ENCODE data around the gene RHOT2. TPM values are rescaled to one million over a fixed set of nuclear protein-coding genes. Genes with fewer than 3 reads are reported as not detected.

Gene RHOT2
- total and polyA plus RNA-seq, 2 of the 8 experiments (the other 6 are each of a cell fraction or from before 2014, with no cell fraction given), result 149 to 194 TPM

- no peak for FAIRE-seq
- H3K4me2 ChIP-seq (ENCODE audit: insufficient read depth in 1 of 2, low read depth in 2 of 2, low read length in 2 of 2), result no peak overlapping the region; a peak in 1 of 4 replicates
Observed at GRCh38 chr16:718922-719321, 51.0 kb downstream of the RHOT2 start.

More at GRCh38 chr16:718922-719321, 51.0 kb downstream of the RHOT2 start:
- TF ChIP-seq, protein P1, sequence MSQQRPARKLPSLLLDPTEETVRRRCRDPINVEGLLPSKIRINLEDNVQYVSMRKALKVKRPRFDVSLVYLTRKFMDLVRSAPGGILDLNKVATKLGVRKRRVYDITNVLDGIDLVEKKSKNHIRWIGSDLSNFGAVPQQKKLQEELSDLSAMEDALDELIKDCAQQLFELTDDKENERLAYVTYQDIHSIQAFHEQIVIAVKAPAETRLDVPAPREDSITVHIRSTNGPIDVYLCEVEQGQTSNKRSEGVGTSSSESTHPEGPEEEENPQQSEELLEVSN (IDR thresholded peaks at IDR 0.05), result no peak
- TF ChIP-seq SRF (IDR thresholded peaks at IDR 0.05; ENCODE audit: low read depth, low read length) (no peak), RNF2 (IDR thresholded peaks at IDR 0.05; ENCODE audit: borderline replicate concordance, low read depth, low read length, missing control alignments, poor library complexity, severe bottlenecking) (no peak), EZH2 (IDR thresholded peaks at IDR 0.05; ENCODE audit: low read depth, low read length, severe bottlenecking) (no peak), MAFK (IDR thresholded peaks at IDR 0.05; ENCODE audit: low read depth, low read length) (no peak), HDAC6 (IDR thresholded peaks at IDR 0.05; ENCODE audit: low read depth, low read length) (no peak)
- TF ChIP-seq, protein P2, sequence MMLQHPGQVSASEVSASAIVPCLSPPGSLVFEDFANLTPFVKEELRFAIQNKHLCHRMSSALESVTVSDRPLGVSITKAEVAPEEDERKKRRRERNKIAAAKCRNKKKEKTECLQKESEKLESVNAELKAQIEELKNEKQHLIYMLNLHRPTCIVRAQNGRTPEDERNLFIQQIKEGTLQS (IDR thresholded peaks at IDR 0.05; ENCODE audit: insufficient read depth, low read depth, low read length), result no peak
- TF ChIP-seq, protein P3, sequence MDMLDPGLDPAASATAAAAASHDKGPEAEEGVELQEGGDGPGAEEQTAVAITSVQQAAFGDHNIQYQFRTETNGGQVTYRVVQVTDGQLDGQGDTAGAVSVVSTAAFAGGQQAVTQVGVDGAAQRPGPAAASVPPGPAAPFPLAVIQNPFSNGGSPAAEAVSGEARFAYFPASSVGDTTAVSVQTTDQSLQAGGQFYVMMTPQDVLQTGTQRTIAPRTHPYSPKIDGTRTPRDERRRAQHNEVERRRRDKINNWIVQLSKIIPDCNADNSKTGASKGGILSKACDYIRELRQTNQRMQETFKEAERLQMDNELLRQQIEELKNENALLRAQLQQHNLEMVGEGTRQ (IDR thresholded peaks at IDR 0.05; ENCODE audit: low read length), result no peak
- no peak overlapping the region for H2AFZ ChIP-seq (ENCODE audit: low read length)
- no peak overlapping the region for H3K18ac ChIP-seq (ENCODE audit: extremely low read depth, low read length)
- no peak overlapping the region; the same call in 1 of the 2 replicates for H2BK5ac ChIP-seq (ENCODE audit: low read depth, low read length)
- H3K36me3 ChIP-seq (ENCODE audit: control insufficient read depth in 2 of 4, insufficient read depth in 4 of 4, low read length in 3 of 4), result peaks cover 0 to 6% (median 0%) of the 10 kb centered on the region in 4 experiments; a peak in 1 of 8 replicates
- no peak overlapping the region for H3K4ac ChIP-seq (replicated peaks; ENCODE audit: insufficient read length, low read depth, low read length)
- no peak overlapping the region for H2BK12ac ChIP-seq (ENCODE audit: low read depth, low read length)
- no peak overlapping the region for H2BK120ac ChIP-seq (replicated peaks; ENCODE audit: low read depth, low read length)
- H2AK5ac ChIP-seq (ENCODE audit: low read depth, low read length), result 0 out of 2 replicates have a peak overlapping the region, but pooled peaks have one; percentile 4
- WGBS, 2 experiments (ENCODE audit: extremely low coverage in 1 of 2, insufficient coverage in 1 of 2, insufficient read length in 1 of 2, insufficient replicate concordance in 2 of 2, low coverage in 1 of 2, low lambda C conversion rate in 2 of 2, missing lambda C conversion rate in 1 of 2), result 89% methylated on average over 6 of the region's 6 CpGs; no CpG with 5 or more reads in 1 of the 2 experiments
- no peak overlapping the region for H3K27ac ChIP-seq (ENCODE audit: low read depth, low read length)
- H3K27me3 ChIP-seq (replicated peaks in 1 of 4; ENCODE audit: control insufficient read depth in 3 of 4, extremely low read depth in 1 of 4, insufficient read depth in 3 of 4, low read length in 3 of 4), result peaks cover 0 to 35% (median 19%) of the 10 kb centered on the region in 4 experiments; a peak in 6 of 7 replicates
- no peak for DNase-seq (ENCODE audit: low read depth in 1 of 2, low spot score in 2 of 2)
- no peak overlapping the region for H3K14ac ChIP-seq (ENCODE audit: insufficient read length)
- POLR2A ChIA-PET (ENCODE audit: partially characterized antibody), result interaction anchor here (0.8 to 23.0 kb wide), 8 partner anchors 2 to 148 kb away, joined by 3 to 353 read pairs (median 27); partner anchors contain the start of genes ANTKMT, CCDC78, CHTF18 and CIAO3
- peak overlapping the region; percentile 53; the same call in 1 of the 2 replicates for H4K8ac ChIP-seq (ENCODE audit: extremely low read depth, insufficient read depth, low read length)
- H3K4me1 ChIP-seq (replicated peaks in 1 of 4; ENCODE audit: control insufficient read depth in 3 of 4, insufficient read depth in 4 of 4, low read length in 3 of 4), result peaks cover 0 to 29% (median 19%) of the 10 kb centered on the region in 4 experiments; a peak in 5 of 7 replicates
- H3K4me3 ChIP-seq (ENCODE audit: extremely low read depth in 1 of 4, insufficient read depth in 2 of 4, low read depth in 3 of 4, low read length in 4 of 4), result no peak overlapping the region
- H3K23me2 ChIP-seq (ENCODE audit: low read depth, low read length), result peaks cover 19% of the 10 kb centered on the region; the same call in 1 of the 2 replicates
- H3K56ac ChIP-seq (replicated peaks; ENCODE audit: insufficient read length, low read depth, low read length), result no peak overlapping the region
- H3K79me2 ChIP-seq (ENCODE audit: control insufficient read depth in 1 of 2, insufficient read depth in 2 of 2, low read length in 2 of 2), result no peaks in the 10 kb centered on the region
- 0 out of 2 replicates have a peak overlapping the region, but pooled peaks have one; percentile 46 for H2BK15ac ChIP-seq (ENCODE audit: low read length)
- no peaks in the 10 kb centered on the region for H3K79me1 ChIP-seq (ENCODE audit: low read depth, low read length)
- H4K5ac ChIP-seq (ENCODE audit: insufficient read length, low read depth, low read length), result no peak overlapping the region
- no peak overlapping the region for H3K23ac ChIP-seq (ENCODE audit: insufficient read length)
- no peak overlapping the region for H3K9ac ChIP-seq (replicated peaks in 1 of 4; ENCODE audit: extremely low read depth in 1 of 4, low read depth in 3 of 4, low read length in 3 of 4)
- CTCF ChIA-PET (ENCODE audit: partially characterized antibody), result interaction anchor here (1.2 to 35.8 kb wide), 5 partner anchors 2 to 86 kb away, joined by 4 to 977 read pairs (median 424); partner anchors contain the start of genes ANTKMT, CCDC78, CHTF18 and CIAO3
- H4K91ac ChIP-seq (replicated peaks; ENCODE audit: insufficient read length, low read length), result no peak overlapping the region
- peaks cover 6 to 19% of the 10 kb centered on the region in 2 experiments for H4K20me1 ChIP-seq (replicated peaks in 1 of 2; ENCODE audit: control insufficient read depth in 1 of 2, insufficient read depth in 2 of 2, low read length in 2 of 2)
- no peak overlapping the region for H2BK20ac ChIP-seq (ENCODE audit: low read length)
- no peaks in the 10 kb centered on the region; a peak in 1 of 4 replicates for H3K9me3 ChIP-seq (ENCODE audit: insufficient read depth in 2 of 2, low read depth in 1 of 2, low read length in 1 of 2)

Measured in H1 (cell line).